HG02610 (cell line): Measurements from ENCODE around the gene CRELD2.
"Not testable (repeated sequence)": the region's sequence is repeated elsewhere in the genome, so short reads cannot be mapped to it uniquely, and the experiment has no call there.

Source experiments
- ATAC-seq: cut with Tn5 transposase; IDR thresholded peaks from one replicate; pipeline ENCODE4 v1.9.1; 2021; ENCODE audit warnings: mild to moderate bottlenecking, moderate library complexity; ENCODE audit not compliant: unreplicated experiment

Gene CRELD2

DNA sequence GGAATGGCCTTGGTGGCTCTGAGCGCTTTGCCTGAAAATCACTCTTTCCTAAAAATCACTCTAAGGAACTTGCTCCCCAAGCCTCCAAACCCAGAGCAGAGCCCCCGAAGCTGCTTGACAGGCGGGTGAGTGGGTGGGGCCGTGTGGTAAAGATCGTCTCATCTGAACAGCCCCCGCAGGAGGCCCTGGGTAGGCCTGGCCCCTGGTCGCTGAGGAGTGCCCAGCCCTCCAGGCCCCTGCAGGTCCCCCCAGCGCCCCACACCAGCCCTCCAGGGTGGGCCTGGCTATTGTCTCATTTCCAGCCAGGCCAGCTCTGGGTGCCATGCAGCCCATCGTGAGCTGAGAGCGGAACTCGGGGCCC lies 25.0 kb downstream of the CRELD2 start:
- ATAC-seq, result no peak

DNA sequence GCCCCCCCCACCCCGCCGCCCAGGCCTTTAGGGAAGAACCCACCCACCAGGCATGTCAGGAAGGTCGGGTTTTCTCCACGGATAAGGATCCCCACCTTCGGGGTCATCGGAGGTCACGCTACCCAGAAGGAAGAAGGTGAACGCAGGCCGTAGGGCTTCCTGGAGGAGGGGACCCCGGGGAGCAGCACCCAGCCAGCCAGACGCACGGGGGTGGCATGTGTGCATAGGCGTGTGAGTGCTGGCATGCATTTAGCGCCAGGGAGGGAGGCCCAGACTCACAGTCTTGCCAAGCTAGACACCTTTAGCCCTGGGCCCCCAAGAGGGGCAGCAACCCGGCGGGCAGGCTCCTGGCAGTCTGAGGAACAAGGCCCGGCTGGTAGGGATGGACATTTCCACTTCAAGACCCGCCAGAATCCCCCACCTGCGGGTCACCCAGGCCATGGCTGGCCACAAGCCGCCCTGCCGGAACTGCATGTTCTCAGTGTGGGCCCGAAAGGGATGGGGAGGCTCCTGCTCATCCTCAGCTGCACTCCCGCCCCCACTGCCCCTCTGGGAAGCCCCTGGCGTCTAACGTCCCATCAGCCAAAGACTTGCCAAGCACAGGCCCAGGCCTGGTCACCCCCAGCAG lies 25.5 kb downstream of the CRELD2 start:
- ATAC-seq, result no peak

DNA sequence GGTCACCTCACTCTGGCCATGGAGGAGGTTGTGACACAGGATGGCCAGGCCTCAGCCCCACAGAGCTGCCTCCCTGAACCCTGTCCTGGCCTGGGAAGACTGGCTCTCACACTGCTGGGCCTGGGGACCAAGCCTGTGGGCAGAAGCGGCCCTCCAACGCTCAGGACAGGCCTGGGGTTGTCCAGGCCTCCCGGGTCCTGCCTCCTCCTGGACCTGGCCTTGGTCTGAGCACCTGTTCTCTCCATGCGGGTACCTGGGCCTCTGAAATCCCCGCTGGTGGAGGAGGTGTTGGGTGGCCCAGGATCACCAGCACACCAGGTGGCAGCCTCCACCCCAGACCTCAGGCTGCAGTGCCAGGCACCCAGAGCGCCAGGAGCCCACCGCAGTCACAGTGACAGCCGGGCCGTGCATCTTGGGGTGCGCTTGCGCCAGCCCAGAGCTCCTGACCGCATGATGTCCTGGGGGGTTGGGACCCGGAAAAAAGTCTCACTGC lies 26.0 kb downstream of the CRELD2 start:
- no peak for ATAC-seq

- not testable (repeated sequence) for ATAC-seq
These were observed 26.8 kb downstream of the CRELD2 start for GRCh38 chr22:49945042-49945794.

DNA sequence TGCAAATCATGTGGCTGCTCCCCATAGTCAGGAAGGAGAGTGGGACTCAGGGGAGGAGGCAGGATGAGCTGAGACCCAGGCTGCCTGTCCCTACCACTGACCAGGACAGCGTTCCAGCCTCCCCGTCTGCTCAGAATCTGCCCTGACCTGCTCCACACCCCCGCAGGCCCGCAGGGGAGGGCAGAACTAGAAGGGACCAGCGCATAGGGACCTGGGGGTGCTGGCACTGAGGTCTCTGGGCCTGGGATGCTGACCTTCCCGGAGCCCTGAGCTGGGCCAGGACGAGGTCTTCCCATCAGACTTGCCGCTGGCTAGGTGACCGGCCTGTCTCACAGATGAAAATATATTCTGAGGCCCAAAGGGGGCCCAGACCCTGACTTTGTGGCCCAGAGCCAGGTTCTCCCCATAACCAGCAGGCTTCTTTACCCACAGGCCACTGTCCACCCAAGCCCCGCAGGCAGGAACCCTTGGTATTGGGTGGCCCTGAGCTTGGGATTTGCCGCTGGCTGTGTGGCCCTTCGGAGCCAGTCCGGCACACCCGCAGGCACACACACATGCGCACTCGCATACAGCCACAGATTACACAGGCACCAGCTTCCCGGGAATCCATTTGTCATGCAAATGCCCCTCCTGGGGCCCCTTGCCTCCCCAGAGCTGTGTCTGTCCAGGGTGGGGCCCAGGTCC lies 28.3 kb downstream of the CRELD2 start:
- ATAC-seq, result no peak

- no peak for ATAC-seq
These were observed 28.8 kb downstream of the CRELD2 start for GRCh38 chr22:49947296-49947622.

DNA sequence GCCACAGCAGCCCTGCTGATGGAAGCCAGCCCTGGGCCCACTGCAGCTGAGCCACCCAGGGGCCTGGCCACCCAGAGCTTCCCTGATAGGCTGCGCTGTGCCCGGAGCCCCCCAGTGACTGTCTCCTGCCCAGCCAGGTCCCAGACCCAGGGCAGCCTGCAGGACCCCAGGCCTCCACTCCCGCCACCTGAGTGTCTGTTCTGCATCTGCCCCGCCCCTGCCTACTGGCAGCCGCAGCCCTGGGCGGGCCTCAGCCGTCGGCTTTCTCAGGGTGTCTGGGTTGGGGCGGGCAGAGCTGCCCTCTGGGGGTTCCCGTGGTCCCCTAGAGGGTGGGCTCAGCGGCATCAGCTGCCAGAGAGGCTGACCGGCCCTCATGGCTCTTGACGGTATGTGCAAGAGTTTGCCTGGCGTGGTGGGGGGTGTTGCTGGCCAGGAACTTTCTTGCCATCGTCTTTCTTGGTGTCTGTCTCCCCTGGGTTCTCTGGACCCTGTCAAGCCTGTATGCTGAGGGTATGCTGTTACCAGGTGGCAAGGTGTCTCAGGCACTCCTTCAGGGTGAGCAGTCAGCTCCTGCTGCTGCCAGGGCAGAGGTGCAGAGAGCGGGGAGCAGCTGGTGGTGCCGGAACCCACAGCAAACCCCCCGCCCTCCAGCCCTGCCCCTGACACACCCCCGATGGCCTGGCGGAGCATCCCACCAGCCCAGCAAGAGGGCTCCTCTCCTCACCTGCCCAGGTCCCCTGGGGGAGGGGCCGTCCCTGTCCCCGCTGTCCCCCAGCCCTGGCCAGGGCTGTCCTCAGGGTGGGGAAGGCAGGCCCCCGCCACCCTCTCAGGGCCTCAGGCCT lies 29.9 kb downstream of the CRELD2 start:
- no peak for ATAC-seq

DNA sequence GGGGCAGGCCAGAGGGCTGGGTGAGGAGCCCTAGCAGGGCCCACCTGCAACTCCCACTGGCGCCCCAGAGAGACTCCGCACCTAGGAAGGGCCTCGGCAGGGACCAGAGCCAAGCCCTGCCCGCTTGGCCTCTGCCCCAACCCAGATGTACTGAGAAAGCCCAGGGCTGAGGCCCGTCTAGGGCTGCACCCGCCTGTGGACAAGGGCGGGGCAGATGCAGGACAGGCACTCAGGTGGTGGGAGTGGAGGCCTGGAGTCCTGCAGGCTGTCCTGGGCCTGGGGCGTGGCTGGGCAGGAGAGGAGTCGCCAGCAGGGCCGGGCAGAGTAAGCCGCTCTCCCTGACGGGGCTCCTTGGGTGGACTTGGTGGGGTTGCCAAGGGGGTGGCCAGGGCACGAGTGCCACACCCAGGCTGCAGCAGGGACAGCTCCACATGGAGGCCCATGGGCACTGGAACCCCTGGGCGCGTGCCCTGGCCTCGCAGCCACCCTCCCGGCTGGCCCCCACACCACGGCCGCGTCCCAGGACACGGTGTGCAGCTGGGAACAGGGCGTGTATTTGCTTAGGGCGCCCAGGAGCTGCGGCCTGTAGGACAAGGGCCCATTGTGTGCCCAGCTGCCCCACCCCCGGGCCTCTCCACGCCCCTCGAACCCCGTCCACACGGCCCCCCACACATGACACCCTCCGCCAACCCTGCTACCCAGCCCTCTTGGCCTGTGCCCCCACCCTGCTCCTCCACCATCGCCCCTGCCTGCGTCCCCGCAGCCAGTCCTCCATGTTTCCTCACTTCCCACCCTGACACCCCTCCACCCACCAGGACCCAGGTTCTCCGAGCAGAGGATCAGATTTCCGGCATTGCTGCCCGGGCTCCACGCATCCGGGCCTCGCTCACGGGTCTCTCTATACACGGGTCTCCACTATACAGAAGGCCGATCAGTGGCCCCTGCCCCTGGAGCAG lies 30.8 kb downstream of the CRELD2 start:
- no peak for ATAC-seq

DNA sequence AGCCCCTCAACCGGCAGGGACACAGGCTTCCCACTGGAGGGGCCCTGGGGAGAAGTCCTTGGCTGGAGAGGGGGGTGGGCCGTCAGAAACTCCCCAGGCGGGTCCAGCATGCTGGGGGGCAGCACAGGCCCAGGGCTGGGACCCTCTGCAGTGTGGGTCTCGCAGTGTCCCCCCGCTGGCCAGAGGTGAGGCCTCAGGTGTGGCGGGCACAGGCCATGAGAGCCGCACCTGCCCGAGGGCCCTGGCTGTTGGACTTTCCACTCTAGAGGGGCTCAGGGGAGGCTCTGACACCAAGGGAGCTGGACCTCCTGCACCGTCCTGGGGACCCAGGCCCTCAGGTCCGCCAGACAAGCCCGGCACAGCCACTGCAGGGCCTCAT lies 31.5 kb downstream of the CRELD2 start:
- no peak for ATAC-seq

DNA sequence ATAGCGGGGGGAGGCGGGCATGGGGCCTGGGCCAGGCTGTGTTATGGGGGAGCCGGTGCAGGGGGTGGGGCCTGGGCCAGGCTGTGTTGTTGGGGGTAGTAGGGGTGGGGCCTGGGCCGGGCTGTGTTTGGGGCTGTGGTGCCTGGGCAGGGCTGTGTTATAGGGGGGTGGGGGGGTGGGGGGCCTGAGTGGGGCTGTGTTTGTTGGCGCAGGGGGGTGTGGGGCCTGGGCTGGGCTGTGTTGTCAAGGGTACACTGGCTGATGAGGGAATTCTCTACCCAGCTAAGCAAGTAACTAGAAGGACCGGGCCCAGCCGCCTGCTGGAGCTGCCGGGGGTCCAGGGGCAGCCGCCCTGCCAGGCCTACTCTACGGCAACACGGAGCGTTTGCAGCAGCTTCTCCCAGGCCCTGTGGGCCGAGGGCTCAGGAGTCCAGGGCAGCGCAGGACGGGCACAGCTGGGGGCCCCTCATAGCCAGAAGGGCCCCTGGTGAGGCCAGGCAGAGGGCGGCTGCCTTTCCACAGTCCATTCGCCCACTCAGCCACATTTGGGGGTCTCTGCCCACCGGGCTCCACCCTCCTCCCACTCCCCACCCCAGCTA lies 32.1 kb downstream of the CRELD2 start:
- no peak for ATAC-seq

- ATAC-seq, result no peak
These were observed 32.7 kb downstream of the CRELD2 start for GRCh38 chr22:49951000-49951677.

DNA sequence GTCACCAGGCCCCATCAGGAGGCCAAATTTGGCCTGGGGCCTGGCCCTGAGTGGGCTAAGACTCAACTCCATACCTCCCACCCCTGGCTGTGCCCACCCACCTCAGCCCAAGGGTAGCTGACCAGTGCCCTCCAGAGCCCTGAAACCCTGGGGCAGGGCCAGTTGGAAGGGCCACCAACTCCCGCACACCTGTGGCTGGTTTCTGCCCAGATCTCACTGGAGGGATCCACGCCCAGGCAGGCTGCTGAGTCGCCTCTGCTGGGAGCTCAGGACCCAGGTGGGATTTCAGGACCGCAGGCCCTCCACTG lies 33.2 kb downstream of the CRELD2 start:
- no peak for ATAC-seq

DNA sequence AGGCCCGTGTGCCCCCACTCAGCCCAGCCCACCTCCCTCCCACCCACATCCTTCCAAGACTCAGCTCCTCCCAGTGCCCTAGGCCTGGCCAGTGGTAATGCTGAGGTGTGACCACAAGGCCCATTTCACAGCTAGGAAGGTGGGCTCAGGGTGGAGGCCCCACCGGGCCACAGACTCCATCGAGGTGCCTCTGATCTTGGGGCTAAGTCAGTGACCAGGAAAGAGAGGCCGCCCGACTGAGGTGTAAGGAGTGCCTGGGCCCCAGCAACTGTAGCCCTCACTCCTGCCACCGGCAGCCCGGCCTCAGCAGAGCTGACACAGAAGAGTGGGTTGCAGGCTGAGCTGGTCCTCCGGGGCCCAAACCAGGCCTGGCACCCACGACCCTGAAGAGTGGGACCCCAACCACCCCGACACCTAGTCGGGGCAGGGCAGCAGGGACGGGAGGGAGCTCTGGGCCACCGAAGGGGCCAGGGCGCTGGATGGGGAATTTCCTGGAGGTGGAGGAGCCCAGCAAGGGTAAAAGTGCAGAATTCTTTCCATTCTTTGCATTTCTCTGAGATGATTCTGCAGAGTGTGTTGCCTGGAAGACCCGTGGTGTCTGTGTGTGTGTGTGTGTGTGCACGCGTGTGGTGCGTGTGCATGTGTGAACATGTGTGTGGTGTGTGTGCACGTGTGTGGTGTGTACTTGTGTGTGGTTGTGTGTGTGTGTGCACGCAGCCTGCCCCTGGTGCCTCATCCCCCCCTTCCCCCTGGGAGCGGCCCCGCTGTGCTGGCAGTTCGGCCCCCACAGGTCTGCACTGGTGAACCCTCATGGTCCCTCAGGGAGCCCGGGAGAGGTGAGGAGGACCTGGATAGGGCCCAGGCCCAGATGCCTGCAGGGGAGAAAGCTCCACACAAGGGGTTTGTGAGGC lies 33.8 kb downstream of the CRELD2 start:
- no peak for ATAC-seq

- ATAC-seq, result no peak
These were observed 34.7 kb downstream of the CRELD2 start for GRCh38 chr22:49953027-49953679.

GRCh38 chr22:49953680-49954344 lies 35.4 kb downstream of the CRELD2 start:
- no peak for ATAC-seq

GRCh38 chr22:49954354-49954753 lies 35.9 kb downstream of the CRELD2 start:
- ATAC-seq, result no peak

DNA sequence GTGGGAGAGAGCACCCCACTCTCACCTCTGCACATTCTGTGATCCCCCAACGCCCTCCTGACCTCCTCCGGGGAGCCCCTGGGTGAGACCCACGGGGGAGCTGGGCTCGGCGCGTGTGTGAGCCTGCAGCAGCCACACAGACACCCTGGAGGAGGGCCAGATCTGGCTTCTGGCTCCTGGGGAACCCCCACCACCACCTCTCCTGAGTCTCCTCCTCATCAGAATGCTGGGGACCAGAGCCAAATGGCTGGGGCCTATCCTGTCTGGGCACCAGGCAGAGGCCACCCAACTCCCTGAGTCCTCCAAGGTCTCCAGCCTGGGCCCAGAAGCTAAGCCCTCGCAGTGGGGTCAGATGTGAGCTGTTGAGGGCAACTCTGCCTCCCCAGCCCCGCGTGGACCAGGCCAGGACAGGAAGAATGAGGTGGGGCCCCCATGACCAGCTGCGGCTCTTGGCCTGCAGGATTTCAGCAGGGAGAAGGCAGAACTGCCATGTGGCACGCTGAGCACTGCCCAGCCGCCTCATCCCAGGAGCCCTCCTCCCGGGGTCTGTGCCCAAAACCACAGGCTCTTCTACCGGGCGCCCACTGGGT lies 36.7 kb downstream of the CRELD2 start:
- ATAC-seq, result no peak
